H1 (cell line): ENCODE data around the gene SPACA4. TPM values are rescaled to one million over a fixed set of nuclear protein-coding genes. Genes with fewer than 3 reads are reported as not detected.

ENCODE experiments used
- CTCF ChIA-PET: fragments of 300-600 bp; sonication (Branson Sonifier 250); formaldehyde crosslinking; loops from one replicate; lab custom pipeline; 2021; ENCODE audit not compliant: partially characterized antibody; lab: Charles Lee
- POLR2A ChIA-PET: fragments of 300-600 bp; sonication (Branson Sonifier 250); formaldehyde crosslinking; loops from one replicate; lab custom pipeline; 2021; ENCODE audit warnings: inconsistent platforms; ENCODE audit not compliant: partially characterized antibody; lab: Charles Lee
- DNase-seq, 2 experiments: peaks; one replicate each; pipeline versions ENCODE4 v3.0.0 to v3.0.0-alpha.2; 2010 to 2022; ENCODE audit warnings: low spot score in 2 of 2, low read depth in 1 of 2, mixed read lengths in 1 of 2
- FAIRE-seq: peaks from 2 replicates; lab custom pipeline; 2011; peaks lifted over from hg19 to GRCh38; lab: Jason Lieb, UNC
- H2AFZ ChIP-seq: 2 replicates; pipeline ENCODE4 v1.8.1; 2012; ENCODE audit warnings: low read length, inconsistent platforms
- H2AK5ac ChIP-seq: 2 replicates; pipeline ENCODE4 v1.6.1; 2013; ENCODE audit warnings: low read depth, low read length
- H2BK120ac ChIP-seq: replicated peaks from 2 replicates; pipeline ENCODE3; 2013; ENCODE audit warnings: low read depth, low read length, inconsistent platforms
- H2BK12ac ChIP-seq: 2 replicates; pipeline ENCODE4 v1.6.1; 2013; ENCODE audit warnings: low read depth, low read length
- H2BK15ac ChIP-seq: 2 replicates; pipeline ENCODE4 v1.6.1; 2013; ENCODE audit warnings: low read length
- H2BK20ac ChIP-seq: 2 replicates; pipeline ENCODE4 v1.6.1; 2013; ENCODE audit warnings: low read length
- H2BK5ac ChIP-seq: 2 replicates; pipeline ENCODE4 v1.6.1; 2013; ENCODE audit warnings: low read depth, low read length
- H3K14ac ChIP-seq: 2 replicates; pipeline ENCODE4 v1.6.1; 2013; ENCODE audit warnings: inconsistent platforms; ENCODE audit not compliant: insufficient read length
- H3K18ac ChIP-seq: 2 replicates; pipeline ENCODE4 v1.6.1; 2013; ENCODE audit warnings: low read length; ENCODE audit errors: extremely low read depth
- H3K23ac ChIP-seq: 2 replicates; pipeline ENCODE4 v1.6.1; 2013; ENCODE audit warnings: inconsistent platforms; ENCODE audit not compliant: insufficient read length
- H3K23me2 ChIP-seq: 2 replicates; pipeline ENCODE4 v1.6.1; 2013; ENCODE audit warnings: low read depth, low read length
- H3K27ac ChIP-seq: 2 replicates; pipeline ENCODE4 v1.6.1; 2011; ENCODE audit warnings: low read depth, low read length, inconsistent platforms
- H3K27me3 ChIP-seq, 4 experiments: replicated peaks in 1 of 4; 1 replicate in 1 of 4; 2 replicates in 3 of 4; pipeline versions ENCODE4 v1.6.1 to v1.8.1; 2011 to 2013; ENCODE audit warnings: low read length in 3 of 4, mild to moderate bottlenecking in 3 of 4, inconsistent platforms in 2 of 4, mixed read lengths in 2 of 4, moderate library complexity in 1 of 4; ENCODE audit not compliant: control insufficient read depth in 3 of 4, insufficient read depth in 3 of 4; ENCODE audit errors: extremely low read depth in 1 of 4
- H3K36me3 ChIP-seq, 4 experiments: 2 replicates each; pipeline versions ENCODE4 v1.6.1 to v1.8.1; 2011 to 2013; ENCODE audit warnings: mild to moderate bottlenecking in 4 of 4, low read length in 3 of 4, moderate library complexity in 2 of 4, control low read depth in 1 of 4, inconsistent platforms in 1 of 4; ENCODE audit not compliant: insufficient read depth in 4 of 4, control insufficient read depth in 2 of 4
- H3K4ac ChIP-seq: replicated peaks from 2 replicates; pipeline ENCODE3; 2013; ENCODE audit warnings: low read length, low read depth, mixed read lengths, inconsistent platforms; ENCODE audit not compliant: insufficient read length
- H3K4me1 ChIP-seq, 4 experiments: replicated peaks in 1 of 4; 1 replicate in 1 of 4; 2 replicates in 3 of 4; pipeline versions ENCODE4 v1.6.1 to v1.8.1; 2011 to 2013; ENCODE audit warnings: low read length in 3 of 4, inconsistent platforms in 2 of 4, mixed read lengths in 1 of 4; ENCODE audit not compliant: insufficient read depth in 4 of 4, control insufficient read depth in 3 of 4
- H3K4me2 ChIP-seq, 2 experiments: 2 replicates each; pipeline versions ENCODE4 v1.6.1 to v1.8.1; 2011 to 2013; ENCODE audit warnings: low read depth in 2 of 2, low read length in 2 of 2, control low read depth in 1 of 2, inconsistent platforms in 1 of 2, mild to moderate bottlenecking in 1 of 2; ENCODE audit not compliant: insufficient read depth in 1 of 2
- H3K4me3 ChIP-seq, 4 experiments: fragments of 200-600, 300-600 bp in 1 of 4; sonication (generic), shearing (Covaris generic), sonication (Bioruptor Twin) in 1 of 4; 2 replicates each; pipeline versions ENCODE4 v1.5.1 to v1.8.1; 2011 to 2016; ENCODE audit warnings: low read length in 4 of 4, low read depth in 3 of 4, control low read depth in 2 of 4, inconsistent platforms in 2 of 4, mild to moderate bottlenecking in 2 of 4, mixed read lengths in 1 of 4, moderate library complexity in 1 of 4; ENCODE audit not compliant: insufficient read depth in 2 of 4; ENCODE audit errors: extremely low read depth in 1 of 4
- H3K56ac ChIP-seq: replicated peaks from 2 replicates; pipeline ENCODE3; 2013; ENCODE audit warnings: low read depth, mild to moderate bottlenecking, mixed read lengths, low read length, inconsistent platforms; ENCODE audit not compliant: insufficient read length
- H3K79me1 ChIP-seq: 2 replicates; pipeline ENCODE4 v1.6.1; 2013; ENCODE audit warnings: low read depth, low read length, control low read depth
- H3K79me2 ChIP-seq, 2 experiments: 2 replicates each; pipeline versions ENCODE4 v1.6.1 to v1.8.1; 2012 to 2013; ENCODE audit warnings: low read length in 2 of 2, mild to moderate bottlenecking in 2 of 2, inconsistent platforms in 1 of 2; ENCODE audit not compliant: insufficient read depth in 2 of 2, control insufficient read depth in 1 of 2
- H3K9ac ChIP-seq, 4 experiments: replicated peaks in 1 of 4; 1 replicate in 1 of 4; 2 replicates in 3 of 4; pipeline versions ENCODE4 v1.6.1 to v1.8.1; 2011 to 2013; ENCODE audit warnings: low read depth in 3 of 4, low read length in 3 of 4, control low read depth in 2 of 4, mild to moderate bottlenecking in 2 of 4, moderate library complexity in 2 of 4, inconsistent platforms in 1 of 4; ENCODE audit errors: extremely low read depth in 1 of 4
- H3K9me3 ChIP-seq, 2 experiments: 2 replicates each; pipeline versions ENCODE4 v1.6.1 to v1.8.1; 2012 to 2013; ENCODE audit warnings: mild to moderate bottlenecking in 2 of 2, moderate library complexity in 2 of 2, control low read depth in 1 of 2, inconsistent platforms in 1 of 2, low read depth in 1 of 2, low read length in 1 of 2, mixed read lengths in 1 of 2; ENCODE audit not compliant: insufficient read depth in 2 of 2
- H4K20me1 ChIP-seq, 2 experiments: replicated peaks in 1 of 2; 2 replicates each; pipeline versions ENCODE3 to v1.8.1; 2011 to 2013; ENCODE audit warnings: inconsistent platforms in 2 of 2, low read length in 2 of 2, mild to moderate bottlenecking in 1 of 2; ENCODE audit not compliant: insufficient read depth in 2 of 2, control insufficient read depth in 1 of 2
- H4K5ac ChIP-seq: 2 replicates; pipeline ENCODE4 v1.6.1; 2013; ENCODE audit warnings: low read length, low read depth, mixed read lengths, inconsistent platforms; ENCODE audit not compliant: insufficient read length
- H4K8ac ChIP-seq: 2 replicates; pipeline ENCODE4 v1.8.0; 2013; ENCODE audit warnings: mild to moderate bottlenecking, moderate library complexity, low read length, inconsistent platforms; ENCODE audit not compliant: insufficient read depth; ENCODE audit errors: extremely low read depth
- H4K91ac ChIP-seq: replicated peaks from 2 replicates; pipeline ENCODE3; 2013; ENCODE audit warnings: low read length, mixed read lengths, inconsistent platforms; ENCODE audit not compliant: insufficient read length
- KDM1A ChIP-seq: fragments of 200-600, 300-600 bp; sonication (generic); IDR thresholded peaks from 2 replicates; pipeline ENCODE4 v1.7.1; 2016; ENCODE audit warnings: mild to moderate bottlenecking, low read length, borderline replicate concordance
- PHF8 ChIP-seq: fragments of 200-600 bp; sonication (generic); conservative IDR thresholded peaks from 2 replicates; pipeline ENCODE4 v1.7.1; 2012; ENCODE audit warnings: low read depth, mild to moderate bottlenecking, inconsistent platforms, low read length, moderate library complexity
- POLR2AphosphoS5 ChIP-seq: IDR thresholded peaks from 2 replicates; pipeline ENCODE4 v1.6.1; 2011; ENCODE audit warnings: low read depth, low read length
- POU5F1 ChIP-seq: IDR thresholded peaks from 2 replicates; pipeline ENCODE4 v1.6.1; 2011; ENCODE audit warnings: low read depth, mild to moderate bottlenecking, low read length, moderate library complexity
- RXRA ChIP-seq: IDR thresholded peaks from 2 replicates; pipeline ENCODE4 v1.6.1; 2011; ENCODE audit warnings: low read depth, mild to moderate bottlenecking, low read length, moderate library complexity; ENCODE audit not compliant: insufficient read depth
- SP1 ChIP-seq: IDR thresholded peaks from 2 replicates; pipeline ENCODE4 v1.6.1; 2011; ENCODE audit warnings: low read depth, low read length
- WGBS, 2 experiments: shearing (Covaris generic) in 1 of 2; methylation state at CpG; one replicate each; pipeline versions ENCODE4 v1.1.6 to v1.1.7; 2013 to 2015; ENCODE audit warnings: low lambda C conversion rate in 2 of 2, mixed read lengths in 2 of 2, inconsistent platforms in 1 of 2, low coverage in 1 of 2, missing lambda C conversion rate in 1 of 2; ENCODE audit not compliant: insufficient replicate concordance in 2 of 2, insufficient coverage in 1 of 2, insufficient read length in 1 of 2; ENCODE audit errors: extremely low coverage in 1 of 2, missing lambda C conversion rate in 1 of 2; 5-methylcytosine and 5-hydroxymethylcytosine counted together
- polyA plus RNA-seq, 7 experiments: library from polyadenylated mRNA; depleted of rRNA in 3 of 7; stranded (reverse) in 5 of 7; unstranded in 2 of 7; fragments of >200 nt in 5 of 7; fragments of 200-250 nt in 2 of 7; gene quantifications; 1 replicate in 5 of 7; 2 replicates in 1 of 7; 4 replicates in 1 of 7; pipeline versions ENCODE4 v1.2.1 to v1.2.3, GENCODE V29; 2011 to 2013; ENCODE audit warnings: missing spikeins in 2 of 7, mixed read lengths in 2 of 7
- total RNA-seq: library from RNA; stranded (reverse); fragmentation: NEBNext Ultra II Directional; extraction: Animal tissue kit (Norgen Biotek cat#: 25700); gene quantifications from 2 replicates; pipeline ENCODE4 v1.2.1, GENCODE V29; 2021
- TF ChIP-seq, protein P1 (sequence below): IDR thresholded peaks from 2 replicates; pipeline ENCODE4 v1.6.1; 2011; ENCODE audit warnings: low read length, improper control_type of control experiment
- TF ChIP-seq, protein P2 (sequence below): IDR thresholded peaks from 2 replicates; pipeline ENCODE4 v1.6.1; 2012; ENCODE audit warnings: low read length, inconsistent platforms

The SPACA4 gene
- total and polyA plus RNA-seq, 2 of the 8 experiments (the other 6 are each of a cell fraction or from before 2014, with no cell fraction given) = not detected

DNA sequence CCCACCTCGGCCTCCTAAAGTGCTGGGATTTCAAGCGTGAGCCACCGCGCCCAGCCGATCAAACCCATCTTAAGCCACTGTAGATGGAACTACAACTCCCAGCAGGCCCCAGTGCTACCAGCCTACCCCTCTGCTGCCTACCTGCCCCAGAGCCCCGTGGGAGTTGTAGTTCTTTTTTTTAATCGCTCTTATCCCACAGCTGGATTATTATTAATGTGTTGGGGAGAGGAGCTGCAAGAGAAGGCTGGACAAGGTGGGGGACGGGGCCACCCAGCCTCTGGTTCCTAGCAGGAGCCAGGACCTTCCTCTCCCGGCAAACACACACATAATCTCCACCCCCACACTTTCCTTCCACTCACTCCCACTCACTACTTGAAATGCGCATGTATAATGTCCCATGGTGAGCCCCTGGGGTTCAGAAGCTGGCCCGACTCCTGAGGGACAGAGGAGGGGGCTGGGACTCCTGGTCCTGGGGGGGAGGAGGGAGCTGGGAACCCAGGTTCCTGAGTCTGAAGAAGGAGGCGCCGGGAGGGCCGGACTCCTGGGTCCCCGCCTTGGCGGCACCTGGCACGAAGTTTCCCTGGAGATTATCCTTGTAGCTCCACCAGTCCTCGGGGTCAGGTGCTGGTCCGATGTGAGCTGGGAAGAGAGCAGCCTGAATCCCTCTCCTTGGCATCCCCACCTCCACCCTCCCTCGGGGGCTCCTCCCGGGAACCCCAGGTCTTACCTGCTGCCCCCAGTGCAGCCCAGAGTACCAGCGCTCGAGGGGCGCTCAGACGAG is 38.5 kb downstream of the SPACA4 start:
- Histone ChIP-seq H3K27me3 (no peaks in the 10 kb centered on the region), H3K27ac (peak overlapping the region; percentile 78; the same call in 1 of the 2 replicates), H3K14ac (no peak overlapping the region), H3K4ac (peak overlapping the region; percentile 3), H3K56ac (peak overlapping the region; percentile 75), H3K79me1 (no peaks in the 10 kb centered on the region), H4K20me1 (no peaks in the 10 kb centered on the region), H2BK12ac (peak overlapping the region; percentile 84), H3K9ac (peak overlapping the region in 3 of 4 experiments; percentile 40 to 73 (median 43); a peak in 4 of 7 replicates), H3K9me3 (no peaks in the 10 kb centered on the region), H4K8ac (no peak overlapping the region; the same call in 1 of the 2 replicates), H2BK120ac (peak overlapping the region; percentile 14), H2AK5ac (no peak overlapping the region), H3K79me2 (peaks cover 0 to 11% of the 10 kb centered on the region in 2 experiments; a peak in 2 of 4 replicates), H3K36me3 (no peaks in the 10 kb centered on the region), H3K4me3 (peak overlapping the region; percentile 68 to 84 (median 82)), H4K5ac (peak overlapping the region; percentile 76), H2AFZ (no peak overlapping the region), H4K91ac (peak overlapping the region; percentile 94), H3K23me2 (peaks cover 11% of the 10 kb centered on the region), H2BK15ac (no peak overlapping the region), H3K23ac (no peak overlapping the region), H3K4me1 (peaks cover 0 to 9% (median 1%) of the 10 kb centered on the region in 4 experiments; a peak in 4 of 7 replicates), H2BK5ac (peak overlapping the region; percentile 99; the same call in 1 of the 2 replicates), H2BK20ac (0 out of 2 replicates have a peak overlapping the region, but pooled peaks have one; percentile 48), H3K18ac (peak overlapping the region; percentile 95), H3K4me2 (peak overlapping the region; percentile 89 to 98)
- 3% methylated on average over 23 of the region's 25 CpGs; no CpG with 5 or more reads in 1 of the 2 experiments for WGBS, 2 experiments
- CTCF ChIA-PET = interaction anchor here (0.7 to 3.4 kb wide), 28 partner anchors 10 to 197 kb away, joined by 3 to 26 read pairs (median 4); partner anchors contain the start of genes BCAT2, FUT1 and FUT2
- FAIRE-seq (no peak), DNase-seq (peak in 1 of 2 experiments; percentile 81)
- POLR2A ChIA-PET = interaction anchor here (0.9 to 2.9 kb wide), 35 partner anchors 7 to 319 kb away, joined by 3 to 27 read pairs (median 5); partner anchors contain the start of genes FAM83E, FUT2, HSD17B14 and IZUMO1
- TF ChIP-seq, protein P1, sequence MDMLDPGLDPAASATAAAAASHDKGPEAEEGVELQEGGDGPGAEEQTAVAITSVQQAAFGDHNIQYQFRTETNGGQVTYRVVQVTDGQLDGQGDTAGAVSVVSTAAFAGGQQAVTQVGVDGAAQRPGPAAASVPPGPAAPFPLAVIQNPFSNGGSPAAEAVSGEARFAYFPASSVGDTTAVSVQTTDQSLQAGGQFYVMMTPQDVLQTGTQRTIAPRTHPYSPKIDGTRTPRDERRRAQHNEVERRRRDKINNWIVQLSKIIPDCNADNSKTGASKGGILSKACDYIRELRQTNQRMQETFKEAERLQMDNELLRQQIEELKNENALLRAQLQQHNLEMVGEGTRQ = no peak
- TF ChIP-seq POLR2AphosphoS5 (no peak), KDM1A (no peak), RXRA (no peak), SP1 (no peak; the same call in 1 of the 2 replicates), POU5F1 (no peak), PHF8 (no peak)
- TF ChIP-seq, protein P2, sequence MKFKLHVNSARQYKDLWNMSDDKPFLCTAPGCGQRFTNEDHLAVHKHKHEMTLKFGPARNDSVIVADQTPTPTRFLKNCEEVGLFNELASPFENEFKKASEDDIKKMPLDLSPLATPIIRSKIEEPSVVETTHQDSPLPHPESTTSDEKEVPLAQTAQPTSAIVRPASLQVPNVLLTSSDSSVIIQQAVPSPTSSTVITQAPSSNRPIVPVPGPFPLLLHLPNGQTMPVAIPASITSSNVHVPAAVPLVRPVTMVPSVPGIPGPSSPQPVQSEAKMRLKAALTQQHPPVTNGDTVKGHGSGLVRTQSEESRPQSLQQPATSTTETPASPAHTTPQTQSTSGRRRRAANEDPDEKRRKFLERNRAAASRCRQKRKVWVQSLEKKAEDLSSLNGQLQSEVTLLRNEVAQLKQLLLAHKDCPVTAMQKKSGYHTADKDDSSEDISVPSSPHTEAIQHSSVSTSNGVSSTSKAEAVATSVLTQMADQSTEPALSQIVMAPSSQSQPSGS = no peak
